HL-60 (cell line): ENCODE results near the gene CDC7.

Experiments used
- DNase-seq, 2 experiments: peaks; one replicate each; pipeline ENCODE4 v3.0.0-alpha.2; 2010 to 2020; ENCODE audit warnings: low read depth in 1 of 2, low spot score in 1 of 2
- H3K27ac ChIP-seq: fragments of 250-450 bp; sonication (Bioruptor Pico); replicated peaks from 2 replicates; pipeline ENCODE4 v1.5.1; 2020; ENCODE audit warnings: mild to moderate bottlenecking, moderate library complexity
- H3K27me3 ChIP-seq: fragments of 250-450 bp; sonication (Bioruptor Pico); 2 replicates; pipeline ENCODE4 v1.5.1; 2021; ENCODE audit warnings: mild to moderate bottlenecking, moderate library complexity; ENCODE audit not compliant: insufficient read depth, poor library complexity, severe bottlenecking
- H3K4me3 ChIP-seq: replicated peaks from 2 replicates; pipeline ENCODE4 v1.5.1; 2011; ENCODE audit warnings: mild to moderate bottlenecking, control low read depth, low read length; ENCODE audit not compliant: insufficient read depth
- GABPA ChIP-seq: IDR thresholded peaks from 2 replicates; pipeline ENCODE4 v1.6.1; 2012; ENCODE audit warnings: low read depth
- POLR2AphosphoS5 ChIP-seq: IDR thresholded peaks from 2 replicates; pipeline ENCODE4 v1.6.1; 2012; ENCODE audit warnings: low read depth
- SPI1 ChIP-seq: IDR thresholded peaks from 2 replicates; pipeline ENCODE4 v1.6.1; 2012; ENCODE audit warnings: low read depth, mild to moderate bottlenecking, borderline replicate concordance
- TF ChIP-seq, protein P1 (sequence below): IDR thresholded peaks from one replicate; pipeline ENCODE4 v1.5.1; 2011; ENCODE audit warnings: low read length, control low read depth, inconsistent platforms; ENCODE audit not compliant: insufficient read depth
- TF ChIP-seq, protein P2 (sequence below): IDR thresholded peaks from 2 replicates; pipeline ENCODE4 v1.6.1; 2012; ENCODE audit warnings: low read depth; ENCODE audit not compliant: insufficient replicate concordance

The CDC7 gene

GRCh38 chr1:91535441-91535840 is 34.8 kb downstream of the CDC7 start:
- TF ChIP-seq, protein P1, sequence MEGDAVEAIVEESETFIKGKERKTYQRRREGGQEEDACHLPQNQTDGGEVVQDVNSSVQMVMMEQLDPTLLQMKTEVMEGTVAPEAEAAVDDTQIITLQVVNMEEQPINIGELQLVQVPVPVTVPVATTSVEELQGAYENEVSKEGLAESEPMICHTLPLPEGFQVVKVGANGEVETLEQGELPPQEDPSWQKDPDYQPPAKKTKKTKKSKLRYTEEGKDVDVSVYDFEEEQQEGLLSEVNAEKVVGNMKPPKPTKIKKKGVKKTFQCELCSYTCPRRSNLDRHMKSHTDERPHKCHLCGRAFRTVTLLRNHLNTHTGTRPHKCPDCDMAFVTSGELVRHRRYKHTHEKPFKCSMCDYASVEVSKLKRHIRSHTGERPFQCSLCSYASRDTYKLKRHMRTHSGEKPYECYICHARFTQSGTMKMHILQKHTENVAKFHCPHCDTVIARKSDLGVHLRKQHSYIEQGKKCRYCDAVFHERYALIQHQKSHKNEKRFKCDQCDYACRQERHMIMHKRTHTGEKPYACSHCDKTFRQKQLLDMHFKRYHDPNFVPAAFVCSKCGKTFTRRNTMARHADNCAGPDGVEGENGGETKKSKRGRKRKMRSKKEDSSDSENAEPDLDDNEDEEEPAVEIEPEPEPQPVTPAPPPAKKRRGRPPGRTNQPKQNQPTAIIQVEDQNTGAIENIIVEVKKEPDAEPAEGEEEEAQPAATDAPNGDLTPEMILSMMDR = no peak
- no peak for TF ChIP-seq POLR2AphosphoS5
- TF ChIP-seq SPI1 = no peak
- no peak for TF ChIP-seq GABPA
- TF ChIP-seq, protein P2, sequence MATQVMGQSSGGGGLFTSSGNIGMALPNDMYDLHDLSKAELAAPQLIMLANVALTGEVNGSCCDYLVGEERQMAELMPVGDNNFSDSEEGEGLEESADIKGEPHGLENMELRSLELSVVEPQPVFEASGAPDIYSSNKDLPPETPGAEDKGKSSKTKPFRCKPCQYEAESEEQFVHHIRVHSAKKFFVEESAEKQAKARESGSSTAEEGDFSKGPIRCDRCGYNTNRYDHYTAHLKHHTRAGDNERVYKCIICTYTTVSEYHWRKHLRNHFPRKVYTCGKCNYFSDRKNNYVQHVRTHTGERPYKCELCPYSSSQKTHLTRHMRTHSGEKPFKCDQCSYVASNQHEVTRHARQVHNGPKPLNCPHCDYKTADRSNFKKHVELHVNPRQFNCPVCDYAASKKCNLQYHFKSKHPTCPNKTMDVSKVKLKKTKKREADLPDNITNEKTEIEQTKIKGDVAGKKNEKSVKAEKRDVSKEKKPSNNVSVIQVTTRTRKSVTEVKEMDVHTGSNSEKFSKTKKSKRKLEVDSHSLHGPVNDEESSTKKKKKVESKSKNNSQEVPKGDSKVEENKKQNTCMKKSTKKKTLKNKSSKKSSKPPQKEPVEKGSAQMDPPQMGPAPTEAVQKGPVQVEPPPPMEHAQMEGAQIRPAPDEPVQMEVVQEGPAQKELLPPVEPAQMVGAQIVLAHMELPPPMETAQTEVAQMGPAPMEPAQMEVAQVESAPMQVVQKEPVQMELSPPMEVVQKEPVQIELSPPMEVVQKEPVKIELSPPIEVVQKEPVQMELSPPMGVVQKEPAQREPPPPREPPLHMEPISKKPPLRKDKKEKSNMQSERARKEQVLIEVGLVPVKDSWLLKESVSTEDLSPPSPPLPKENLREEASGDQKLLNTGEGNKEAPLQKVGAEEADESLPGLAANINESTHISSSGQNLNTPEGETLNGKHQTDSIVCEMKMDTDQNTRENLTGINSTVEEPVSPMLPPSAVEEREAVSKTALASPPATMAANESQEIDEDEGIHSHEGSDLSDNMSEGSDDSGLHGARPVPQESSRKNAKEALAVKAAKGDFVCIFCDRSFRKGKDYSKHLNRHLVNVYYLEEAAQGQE = no peak
- Histone ChIP-seq H3K27ac (no peak overlapping the region), H3K27me3 (no peaks in the 10 kb centered on the region), H3K4me3 (no peak overlapping the region)
- DNase-seq = no peak

DNA sequence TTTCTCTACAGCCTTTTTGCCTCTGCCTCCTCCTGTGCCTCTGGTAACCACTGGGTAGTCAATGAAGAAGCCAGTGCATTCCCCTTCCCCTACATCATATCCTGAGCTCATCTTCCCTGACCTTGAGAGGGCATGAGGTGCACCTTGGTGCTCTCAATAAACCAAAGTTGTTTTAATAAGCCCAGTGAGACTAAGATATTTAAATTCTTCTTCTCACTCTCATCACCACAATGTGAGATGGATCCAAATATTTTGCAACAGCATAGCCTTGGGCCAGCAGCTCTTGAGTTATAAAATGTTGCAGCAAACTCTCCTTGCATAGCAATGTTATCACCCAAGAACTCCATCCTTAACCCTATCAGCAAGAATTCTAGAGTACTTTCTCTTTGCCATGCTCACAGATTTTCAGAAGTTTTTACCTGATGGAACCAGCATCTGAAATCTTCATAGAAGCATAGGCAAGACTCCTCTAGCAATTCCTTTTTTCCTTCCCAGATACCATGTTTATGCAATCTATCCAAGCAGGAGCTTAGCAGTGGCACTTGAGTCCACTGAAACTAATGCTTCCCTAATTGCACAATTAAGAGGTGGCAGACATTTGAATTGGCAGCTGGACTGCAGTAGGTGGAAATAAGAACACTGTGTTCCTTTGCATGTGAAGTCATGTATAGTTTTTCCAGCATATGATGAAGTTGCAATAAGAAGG is 36.8 kb downstream of the CDC7 start:
- Histone ChIP-seq H3K4me3 (no peak overlapping the region), H3K27me3 (no peaks in the 10 kb centered on the region), H3K27ac (no peak overlapping the region)
- no peak for DNase-seq
- TF ChIP-seq, protein P2 = no peak
- TF ChIP-seq, protein P1 = no peak
- TF ChIP-seq GABPA (no peak), SPI1 (no peak), POLR2AphosphoS5 (no peak)

GRCh38 chr1:91537987-91538304 is 37.3 kb downstream of the CDC7 start:
- DNase-seq = no peak
- no peak for TF ChIP-seq GABPA
- no peak for TF ChIP-seq SPI1
- TF ChIP-seq, protein P1 = no peak
- TF ChIP-seq, protein P2 = no peak
- TF ChIP-seq POLR2AphosphoS5 = no peak
- Histone ChIP-seq H3K27ac (no peak overlapping the region), H3K4me3 (no peak overlapping the region), H3K27me3 (no peaks in the 10 kb centered on the region)
